HG03378 (cell line): ENCODE measurements around the gene CAP1.
A peak's percentile ranks its signal among the peaks of the same experiment; 100 is the strongest.
"Not testable (repeated sequence)": the region's sequence is repeated elsewhere in the genome, so short reads cannot be mapped to it uniquely, and the experiment has no call there.

Experiments
- ATAC-seq: cut with Tn5 transposase; IDR thresholded peaks from one replicate; pipeline ENCODE4 v1.9.1; 2021; ENCODE audit warnings: mild to moderate bottlenecking, moderate library complexity; ENCODE audit not compliant: unreplicated experiment

Gene CAP1, protein sequence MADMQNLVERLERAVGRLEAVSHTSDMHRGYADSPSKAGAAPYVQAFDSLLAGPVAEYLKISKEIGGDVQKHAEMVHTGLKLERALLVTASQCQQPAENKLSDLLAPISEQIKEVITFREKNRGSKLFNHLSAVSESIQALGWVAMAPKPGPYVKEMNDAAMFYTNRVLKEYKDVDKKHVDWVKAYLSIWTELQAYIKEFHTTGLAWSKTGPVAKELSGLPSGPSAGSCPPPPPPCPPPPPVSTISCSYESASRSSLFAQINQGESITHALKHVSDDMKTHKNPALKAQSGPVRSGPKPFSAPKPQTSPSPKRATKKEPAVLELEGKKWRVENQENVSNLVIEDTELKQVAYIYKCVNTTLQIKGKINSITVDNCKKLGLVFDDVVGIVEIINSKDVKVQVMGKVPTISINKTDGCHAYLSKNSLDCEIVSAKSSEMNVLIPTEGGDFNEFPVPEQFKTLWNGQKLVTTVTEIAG

GRCh38 chr1:40040511-40041465 lies at the start of gene CAP1:
Gene CAP1, plus strand, starts transcription at chr1:40040729. Its CDS starts 18,618 bp downstream, at chr1:40059347.
- peak; percentile 58 for ATAC-seq

GRCh38 chr1:39992234-39992633 lies 48.3 kb upstream of the CAP1 start:
- no peak for ATAC-seq

GRCh38 chr1:39992888-39993287 lies 47.6 kb upstream of the CAP1 start:
- ATAC-seq: no peak

DNA sequence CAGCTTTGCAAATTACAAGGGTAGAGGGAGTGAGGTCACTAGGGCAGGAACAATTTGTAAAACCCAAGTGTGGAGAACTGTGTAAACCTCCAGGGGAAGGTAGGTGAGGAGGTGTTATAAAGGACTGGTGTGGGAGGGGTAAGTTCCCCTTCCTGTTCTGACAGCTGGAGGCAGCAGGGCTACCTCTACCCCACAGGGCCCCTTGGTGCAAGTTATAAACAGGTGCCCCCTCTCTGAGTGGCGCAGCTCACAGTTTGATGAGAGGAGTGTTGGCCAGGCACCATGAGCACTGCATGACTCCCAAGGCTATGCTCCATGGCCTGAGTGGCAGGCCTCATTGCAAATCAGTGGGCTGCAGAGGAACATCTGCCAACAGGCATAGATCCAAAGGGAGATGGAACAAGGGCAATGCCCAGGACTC lies 44.5 kb upstream of the CAP1 start:
- ATAC-seq: peak; percentile 76

- no peak for ATAC-seq
These were observed 44.0 kb upstream of the CAP1 start for GRCh38 chr1:39996396-39997004.

- ATAC-seq: no peak
These were observed 39.1 kb upstream of the CAP1 start for GRCh38 chr1:40001456-40001855.

DNA sequence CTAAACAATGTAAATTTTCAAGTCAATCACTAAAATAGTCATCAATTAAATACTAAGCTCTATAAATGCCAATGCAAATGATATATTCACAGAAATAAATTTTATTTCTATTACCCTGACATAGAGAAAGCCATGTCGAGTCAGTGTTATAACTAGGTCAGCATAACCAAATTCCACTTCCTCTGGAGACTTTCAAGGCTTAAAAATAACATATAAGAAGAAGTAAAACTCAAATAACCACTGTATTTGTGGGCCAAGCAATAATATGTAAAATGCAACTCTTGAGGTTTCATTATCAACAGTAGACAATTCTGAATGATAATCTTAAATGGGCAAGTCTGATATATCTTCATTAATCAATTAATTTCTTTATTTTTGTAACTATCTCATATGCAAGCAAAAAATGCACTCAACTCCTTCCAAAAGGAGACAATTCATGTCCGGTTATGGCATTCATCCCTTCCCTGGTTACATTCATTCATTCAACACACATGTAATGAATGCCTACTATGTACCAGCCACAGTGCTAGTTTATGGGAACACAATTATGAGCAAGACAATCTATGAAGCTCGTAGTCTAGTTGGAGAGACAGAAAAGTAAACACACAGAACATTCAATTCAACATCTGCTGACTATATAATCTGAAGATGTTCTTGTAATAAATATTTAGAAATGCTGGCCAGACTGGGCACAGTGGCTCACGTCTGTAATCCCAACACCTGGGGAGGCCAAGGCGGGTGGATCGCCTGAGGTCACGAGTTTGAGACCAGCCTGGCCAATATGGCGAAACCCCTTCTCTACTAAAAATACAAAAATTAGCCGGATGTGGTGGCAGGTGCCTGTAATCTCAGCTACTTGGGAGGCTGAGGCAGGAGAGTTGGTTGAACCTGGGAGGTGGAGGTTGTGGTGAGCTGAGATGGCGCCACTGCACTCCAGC lies 37.1 kb upstream of the CAP1 start:
- ATAC-seq: peak; percentile 75

- no peak for ATAC-seq
These were observed 35.7 kb upstream of the CAP1 start for GRCh38 chr1:40004857-40005256.

DNA sequence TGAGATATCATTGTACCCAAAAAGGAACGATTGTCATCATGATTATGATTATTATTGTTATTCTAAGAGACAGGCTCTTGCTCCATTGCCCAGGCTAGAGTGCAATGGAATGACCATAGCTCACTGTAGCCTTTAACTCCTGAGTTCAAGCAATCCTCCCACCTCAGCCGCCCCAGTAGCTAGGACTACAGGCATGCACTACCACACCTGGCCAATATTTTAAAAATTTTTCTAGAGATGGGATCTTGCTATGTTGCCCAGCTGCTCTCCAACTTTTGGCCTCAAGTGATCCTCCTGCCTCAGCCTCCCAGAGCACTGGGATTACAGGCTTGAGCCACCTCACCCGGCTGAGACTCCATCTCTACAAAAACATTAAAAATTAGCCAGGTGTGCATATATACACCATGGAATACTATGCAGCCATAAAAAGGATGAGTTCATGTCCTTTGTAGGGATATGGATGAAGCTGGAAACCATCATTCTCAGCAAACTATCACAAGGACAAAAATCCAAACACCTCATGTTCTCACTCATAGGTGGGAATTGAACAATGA lies 33.0 kb upstream of the CAP1 start:
- ATAC-seq: not testable (repeated sequence)

DNA sequence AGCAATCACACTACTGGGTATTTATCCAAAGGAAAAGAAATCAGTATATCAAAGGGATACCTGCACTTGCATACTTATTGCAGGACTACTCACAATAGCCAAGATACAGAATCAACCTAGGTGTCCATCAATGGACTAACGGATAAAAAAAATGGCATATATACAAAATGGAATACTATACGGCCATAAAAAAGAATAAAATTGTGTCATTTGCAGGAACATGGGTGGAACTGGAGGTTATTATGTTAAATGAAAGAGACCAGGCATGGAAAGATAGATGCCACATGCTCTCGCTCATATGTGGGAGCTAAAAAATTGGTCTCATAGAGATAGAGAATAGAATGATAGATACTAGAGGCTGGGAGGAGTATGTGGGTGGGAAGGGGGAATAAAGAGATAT lies 29.3 kb upstream of the CAP1 start:
- ATAC-seq: no peak

- ATAC-seq: no peak
These were observed 26.2 kb upstream of the CAP1 start for GRCh38 chr1:40014253-40014706.

DNA sequence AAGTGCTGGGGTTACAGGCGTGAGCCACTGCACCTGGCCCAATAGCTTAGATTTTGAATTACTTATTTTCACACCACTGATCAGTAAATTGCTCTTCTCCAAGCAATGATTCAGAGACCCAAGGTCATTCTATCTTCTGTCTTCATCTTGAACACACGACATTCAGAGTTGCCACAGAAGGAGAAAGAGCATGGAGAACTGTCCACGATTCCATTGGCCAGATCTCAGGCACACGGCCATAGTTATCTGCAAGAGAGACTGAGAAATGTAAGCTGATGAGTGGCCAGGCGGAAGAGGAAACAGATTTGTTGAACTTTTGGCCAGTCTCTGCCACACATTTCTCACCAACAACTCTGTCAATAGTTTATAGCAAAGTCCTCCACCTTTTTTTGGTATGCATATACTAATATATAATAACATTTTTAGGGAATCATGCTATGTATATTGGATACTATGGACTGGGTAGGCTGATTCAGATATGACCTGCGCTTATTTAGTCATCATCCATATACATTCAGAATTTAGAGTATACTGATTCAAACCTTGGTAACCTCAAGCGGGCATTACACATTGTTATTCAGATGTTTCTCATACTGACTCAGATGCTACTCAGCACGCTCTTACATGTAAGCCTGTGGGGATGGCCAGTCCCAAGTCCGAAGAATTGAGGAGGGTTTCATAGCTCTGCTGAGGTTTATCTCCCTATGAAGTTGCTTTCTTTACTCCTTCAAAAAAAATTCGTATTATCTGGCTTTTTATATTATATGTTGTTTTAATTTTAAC lies 25.5 kb upstream of the CAP1 start:
- no peak for ATAC-seq

GRCh38 chr1:40017951-40018575 lies 22.5 kb upstream of the CAP1 start:
- ATAC-seq: no peak

DNA sequence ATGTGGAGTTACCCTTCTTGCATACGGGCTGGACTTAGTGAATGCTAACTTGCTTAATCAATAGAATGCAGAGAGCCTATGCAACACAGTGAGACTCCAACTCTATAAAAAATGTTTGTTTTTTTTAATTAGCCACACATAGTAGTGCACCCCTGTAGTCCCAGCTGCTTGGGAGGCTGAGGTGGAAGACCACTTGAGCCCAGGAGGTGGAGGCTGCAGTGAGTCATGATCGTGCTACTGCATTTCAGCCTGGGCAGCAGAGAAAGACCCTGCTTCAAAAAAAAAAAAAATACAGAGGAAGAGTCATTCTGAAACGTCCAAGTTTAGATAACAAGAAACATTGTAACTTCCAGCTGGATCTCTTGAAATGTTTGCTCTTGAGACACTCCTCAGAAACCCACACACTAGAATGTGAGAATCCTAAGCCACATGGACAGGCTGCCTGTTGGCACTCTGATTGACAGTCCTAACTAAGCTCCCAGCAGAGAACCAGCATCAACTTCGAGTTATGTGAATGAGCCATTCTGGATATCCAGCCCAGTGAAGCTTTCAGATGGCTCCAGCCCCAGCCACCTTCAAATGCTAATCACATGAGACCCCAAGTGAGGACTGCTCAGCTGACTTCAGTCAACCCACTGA lies 20.0 kb upstream of the CAP1 start:
- ATAC-seq: no peak

- no peak for ATAC-seq
These were observed 17.1 kb upstream of the CAP1 start for GRCh38 chr1:40023379-40023944.

GRCh38 chr1:40024671-40025070 lies 15.9 kb upstream of the CAP1 start:
- no peak for ATAC-seq

GRCh38 chr1:40027647-40028046 lies 12.9 kb upstream of the CAP1 start:
- no peak for ATAC-seq

DNA sequence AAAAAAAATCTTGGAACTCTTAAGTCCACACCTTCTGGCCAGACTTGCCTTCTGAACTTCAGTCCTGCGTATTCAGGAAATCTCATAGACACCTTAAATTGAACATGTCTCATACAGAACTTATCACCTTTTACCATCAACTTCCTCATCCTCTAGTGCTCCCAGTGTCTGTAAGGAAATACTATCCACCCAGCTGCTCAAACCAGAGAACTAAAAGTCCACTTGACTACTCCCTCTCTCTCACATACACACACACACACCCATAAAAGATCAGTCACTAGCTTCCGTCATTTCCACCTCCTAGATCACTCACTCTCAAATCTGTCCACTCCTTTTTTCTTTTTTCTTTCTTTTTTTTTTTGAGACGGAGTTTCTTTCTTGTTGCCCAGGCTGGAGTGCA lies 10.9 kb upstream of the CAP1 start:
- ATAC-seq: no peak
